EH (cell line): ENCODE results near the gene PPIL4.

ENCODE experiments used
- DNase-seq: peaks from one replicate; pipeline ENCODE4 v3.0.0-alpha.2; 2015; ENCODE audit warnings: low read depth

PPIL4 gene

GRCh38 chr6:149458196-149458595, 87.6 kb downstream of the PPIL4 start:
- peak; percentile 14 for DNase-seq

- no peak for DNase-seq
Observed at GRCh38 chr6:149457316-149457884, 88.4 kb downstream of the PPIL4 start.

DNA sequence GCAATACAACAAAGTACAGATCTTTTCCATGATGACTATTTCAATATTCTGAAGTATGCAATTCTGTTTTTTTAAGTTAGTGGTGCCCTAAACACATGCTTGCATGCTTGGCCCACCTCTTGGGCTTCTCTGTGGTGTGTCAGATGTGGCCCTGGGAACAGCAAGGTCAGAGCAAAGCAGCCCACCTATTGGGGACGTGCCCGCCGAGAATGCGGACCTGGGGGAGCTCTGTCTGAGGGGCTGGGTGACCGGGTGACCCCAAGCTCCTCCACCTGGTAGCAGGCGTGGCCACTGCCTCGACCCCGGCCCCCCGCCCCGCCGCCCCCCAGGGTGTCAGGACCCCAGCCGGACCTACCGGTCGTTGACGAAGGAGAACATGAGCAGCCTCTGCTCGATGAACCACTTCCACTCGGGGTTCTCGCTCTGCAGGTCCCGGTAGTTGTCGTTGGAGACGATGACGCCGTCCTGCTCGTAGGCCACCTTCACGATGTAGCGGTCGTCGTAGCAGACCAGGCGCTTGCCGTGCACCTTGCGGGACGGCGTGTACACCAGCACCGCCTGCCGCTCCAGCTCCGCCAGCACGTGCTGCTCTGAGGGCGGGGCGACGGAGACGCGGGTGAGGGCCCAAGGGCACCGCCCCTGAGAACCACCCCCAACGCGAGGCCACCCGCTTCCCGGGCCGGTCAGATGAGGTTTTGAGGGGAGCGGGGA, 89.4 kb downstream of the PPIL4 start:
- no peak for DNase-seq

- DNase-seq = no peak
Observed at GRCh38 chr6:149455031-149455732, 90.7 kb downstream of the PPIL4 start.
